K562 (cell line): Measurements from ENCODE around the gene KIRREL1. TPM values are rescaled to one million over a fixed set of nuclear protein-coding genes. Genes with fewer than 3 reads are reported as not detected.

Experiments used
- ATAC-seq: fragments of 200-7000 bp; cut with Tn5 transposase; 3 replicates; pipeline ENCODE4 v1.9.1; 2020; ENCODE audit warnings: moderate library complexity
- BruUV-seq: library from RNA; stranded (reverse); fragments of 400-500 nt; replicated peaks from 2 replicates; lab custom pipeline; 2021; lab: Mats Ljungman, UMichigan
- CTCF ChIA-PET: fragments of 300-600 bp; formaldehyde crosslinking; extraction: SDS; loops from one replicate; lab custom pipeline; 2021; ENCODE audit warnings: low intra/inter-chr PET ratio; lab: Yijun Ruan, JAX
- POLR2A ChIA-PET: fragments of 300-600, 350-650 bp; sonication (Branson Sonifier 250); formaldehyde crosslinking; extraction: SDS; loops from one replicate; lab custom pipeline; 2021; ENCODE audit warnings: antibody characterized with exemption, inconsistent platforms; lab: Yijun Ruan, JAX
- DNase-seq, 4 experiments: peaks; one replicate each; pipeline versions ENCODE4 v3.0.0 to v3.0.0-alpha.2; 2011 to 2018; ENCODE audit warnings: low spot score in 3 of 4, mixed read lengths in 3 of 4; ENCODE audit errors: extremely low read depth in 1 of 4
- FAIRE-seq: peaks from 2 replicates; lab custom pipeline; 2011; peaks lifted over from hg19 to GRCh38; lab: Jason Lieb, UNC
- H2AFZ ChIP-seq: 2 replicates; pipeline ENCODE4 v1.6.0; 2011; ENCODE audit warnings: low read depth, low read length, control low read depth, inconsistent platforms
- H3K27ac ChIP-seq: fragments of 200-600 bp; 3 replicates; pipeline ENCODE4 v1.8.0; 2011; ENCODE audit warnings: low read depth, mild to moderate bottlenecking, control low read depth, inconsistent platforms, low read length, moderate library complexity, mixed read lengths; ENCODE audit errors: extremely low read depth
- H3K27me3 ChIP-seq, 2 experiments: fragments of 300-600 bp in 1 of 2; 2 replicates in 1 of 2; 3 replicates in 1 of 2; pipeline versions ENCODE4 v1.6.0 to v1.8.0; 2011; ENCODE audit warnings: inconsistent platforms in 2 of 2, low read length in 2 of 2, mild to moderate bottlenecking in 1 of 2, mixed read lengths in 1 of 2, moderate library complexity in 1 of 2; ENCODE audit not compliant: control insufficient read depth in 2 of 2, insufficient read depth in 2 of 2
- H3K36me3 ChIP-seq: fragments of 300-600 bp; 3 replicates; pipeline ENCODE4 v1.8.0; 2011; ENCODE audit warnings: mild to moderate bottlenecking, low read length, inconsistent platforms; ENCODE audit not compliant: control insufficient read depth, insufficient read depth
- H3K4me1 ChIP-seq, 2 experiments: fragments of 200-600 bp in 1 of 2; replicated peaks in 1 of 2; 2 replicates in 1 of 2; 3 replicates in 1 of 2; pipeline versions ENCODE4 v1.5.1 to v1.8.0; 2011; ENCODE audit warnings: inconsistent platforms in 2 of 2, low read length in 2 of 2, mild to moderate bottlenecking in 1 of 2, mixed read lengths in 1 of 2, moderate library complexity in 1 of 2; ENCODE audit not compliant: control insufficient read depth in 2 of 2, insufficient read depth in 2 of 2
- H3K4me2 ChIP-seq: 2 replicates; pipeline ENCODE4 v1.6.1; 2011; ENCODE audit warnings: low read length, control low read depth, inconsistent platforms, mixed read lengths; ENCODE audit not compliant: insufficient read depth
- H3K4me3 ChIP-seq: fragments of 200-600 bp; sonication (generic), shearing (Covaris generic); 2 replicates; pipeline ENCODE4 v1.5.1; 2016; ENCODE audit warnings: control low read depth, inconsistent platforms
- H3K79me2 ChIP-seq: fragments of 200-600 bp; 3 replicates; pipeline ENCODE4 v1.8.0; 2011; ENCODE audit warnings: low read length, inconsistent platforms; ENCODE audit not compliant: control insufficient read depth, insufficient read depth
- H3K9ac ChIP-seq, 2 experiments: 2 replicates each; pipeline versions ENCODE4 v1.6.0 to v1.6.1; 2011; ENCODE audit warnings: low read depth in 2 of 2, low read length in 2 of 2, control low read depth in 1 of 2, inconsistent platforms in 1 of 2, mild to moderate bottlenecking in 1 of 2, mixed read lengths in 1 of 2; ENCODE audit not compliant: insufficient read depth in 1 of 2
- H3K9me1 ChIP-seq: one replicate; pipeline ENCODE4 v1.6.0; 2011; ENCODE audit warnings: inconsistent platforms, mild to moderate bottlenecking, low read length, moderate library complexity; ENCODE audit not compliant: control insufficient read depth, insufficient read depth
- H3K9me3 ChIP-seq: replicated peaks from 2 replicates; pipeline ENCODE4 v1.5.1; 2011; ENCODE audit warnings: low read depth, low read length, inconsistent platforms; ENCODE audit not compliant: control insufficient read depth, insufficient read depth
- H4K20me1 ChIP-seq: replicated peaks from 2 replicates; pipeline ENCODE4 v1.6.1; 2011; ENCODE audit warnings: low read length, inconsistent platforms, mixed read lengths; ENCODE audit not compliant: control insufficient read depth, insufficient read depth
- CBFB ChIP-seq: sonication (generic); formaldehyde crosslinking; IDR thresholded peaks from 2 replicates; pipeline ENCODE4 v1.4.0; 2020; ENCODE audit warnings: mild to moderate bottlenecking, missing genetic modification reagents
- CHD4 ChIP-seq: fragments of 200-600 bp; sonication (generic); IDR thresholded peaks from 3 replicates; pipeline ENCODE4 v1.6.1; 2012; ENCODE audit warnings: low read depth, mild to moderate bottlenecking, mixed read lengths, low read length, inconsistent platforms; ENCODE audit not compliant: insufficient read depth, insufficient replicate concordance, poor library complexity, severe bottlenecking
- ELF4 ChIP-seq: fragments of 450-650 bp; formaldehyde crosslinking; IDR thresholded peaks from 2 replicates; pipeline ENCODE4 v1.4.0; 2022; ENCODE audit warnings: missing genetic modification characterization
- ELK3 ChIP-seq: fragments of 450-650 bp; formaldehyde crosslinking; IDR thresholded peaks from 2 replicates; pipeline ENCODE4 v1.4.0; 2020; ENCODE audit warnings: mild to moderate bottlenecking
- EWSR1 ChIP-seq: fragments of 450-650 bp; IDR thresholded peaks from 2 replicates; pipeline ENCODE4 v1.6.1; 2018; ENCODE audit warnings: borderline replicate concordance, mild to moderate bottlenecking, low read depth, moderate library complexity; ENCODE audit not compliant: partially characterized antibody
- FOXP1 ChIP-seq: sonication (generic); formaldehyde crosslinking; IDR thresholded peaks from 2 replicates; pipeline ENCODE4 v1.8.0; 2022; ENCODE audit warnings: mild to moderate bottlenecking, missing genetic modification reagents
- HDAC6 ChIP-seq: IDR thresholded peaks from 2 replicates; pipeline ENCODE4 v1.6.1; 2012; ENCODE audit warnings: low read depth, mild to moderate bottlenecking, control low read depth, inconsistent platforms, low read length, moderate library complexity
- PHTF2 ChIP-seq: fragments of 250-450 bp; sonication (Bioruptor Pico); IDR thresholded peaks from 2 replicates; pipeline ENCODE4 v1.5.0; 2021; ENCODE audit warnings: mild to moderate bottlenecking
- POLR2H ChIP-seq: IDR thresholded peaks from 2 replicates; pipeline ENCODE4 v1.6.1; 2016; ENCODE audit warnings: missing genetic modification characterization, low read depth, mild to moderate bottlenecking, control low read depth, missing compliant biosample characterization, moderate library complexity
- SIN3B ChIP-seq: fragments of 450-650 bp; IDR thresholded peaks from 2 replicates; pipeline ENCODE4 v1.6.1; 2017; ENCODE audit warnings: low read depth, mild to moderate bottlenecking, moderate library complexity
- ZFP1 ChIP-seq: fragments of 450-650 bp; formaldehyde crosslinking; IDR thresholded peaks from 2 replicates; pipeline ENCODE4 v1.4.0; 2020; ENCODE audit warnings: mild to moderate bottlenecking, mixed read lengths
- ZNF41 ChIP-seq: fragments of 250-450 bp; sonication (Bioruptor Pico); conservative IDR thresholded peaks from 2 replicates; pipeline ENCODE4 v1.4.0; 2020; ENCODE audit warnings: mild to moderate bottlenecking
- ZNF512 ChIP-seq: IDR thresholded peaks from 2 replicates; pipeline ENCODE4 v1.6.1; 2016; ENCODE audit warnings: missing genetic modification characterization, missing compliant biosample characterization
- ZNF609 ChIP-seq: sonication (generic); formaldehyde crosslinking; IDR thresholded peaks from 2 replicates; pipeline ENCODE4 v1.8.1; 2023; ENCODE audit warnings: missing genetic modification reagents, mild to moderate bottlenecking, borderline replicate concordance
- WGBS: fragments of 100-300 bp; shearing (Covaris generic); methylation state at CpG from one replicate; pipeline ENCODE4 v1.1.6; 2016; ENCODE audit warnings: low coverage, mixed read lengths; ENCODE audit not compliant: insufficient coverage; ENCODE audit errors: missing lambda C conversion rate; 5-methylcytosine and 5-hydroxymethylcytosine counted together
- in situ Hi-C: fragments of 300-500 bp; cut with MboI; formaldehyde crosslinking; loops from 4 replicates; pipeline ENCODE4 v1.15.0; 2018; ENCODE audit warnings: inconsistent platforms, mixed read lengths
- intact Hi-C: fragments of 100-400 bp; cut with micrococcal nuclease; formaldehyde crosslinking; loops from 2 replicates; pipeline ENCODE4 v1.14.2; 2022
- polyA plus RNA-seq, 8 experiments: library from polyadenylated mRNA; depleted of rRNA in 4 of 8; stranded (reverse) in 5 of 8; unstranded in 3 of 8; fragments of >200 nt; fragmentation: Nextera tagmentation in 2 of 8; fragmentation: Illumina TruSeq in 1 of 8; extraction: Ambion mirVana in 2 of 8; extraction: Trizol in 1 of 8; gene quantifications; 2 replicates each; pipeline versions ENCODE4 v1.2.1 to v1.2.3, GENCODE V29; 2011 to 2014; ENCODE audit warnings: inconsistent platforms in 1 of 8, missing spikeins in 1 of 8
- total RNA-seq, 7 experiments: library from RNA; depleted of rRNA in 6 of 7; stranded (reverse); fragments of >200 nt in 6 of 7; fragmentation: Illumina TruSeq in 2 of 7; extraction: Trizol in 2 of 7; gene quantifications; 2 replicates each; pipeline versions ENCODE4 v1.2.1 to v1.2.3, GENCODE V29; 2011 to 2021; ENCODE audit warnings: low replicate concordance in 1 of 7

KIRREL1 gene
- total and polyA plus RNA-seq, 9 of the 15 experiments (the other 6 are each of a cell fraction or from before 2014, with no cell fraction given), result under 0.01 to 0.22 (median 0.03) TPM; not detected in 3

GRCh38 chr1:157978586-157979403 is 14.7 kb upstream of the KIRREL1 start:
- Histone ChIP-seq H3K27ac (no peak overlapping the region), H3K79me2 (no peaks in the 10 kb centered on the region), H3K4me3 (no peak overlapping the region), H3K4me1 (no peaks in the 10 kb centered on the region; a peak in 1 of 5 replicates), H3K9ac (peak overlapping the region in 1 of 2 experiments; percentile 35; a peak in 1 of 4 replicates), H4K20me1 (no peaks in the 10 kb centered on the region), H3K9me1 (no peaks in the 10 kb centered on the region), H2AFZ (no peak overlapping the region), H3K36me3 (no peaks in the 10 kb centered on the region), H3K4me2 (no peak overlapping the region), H3K9me3 (no peaks in the 10 kb centered on the region), H3K27me3 (peaks cover 0 to 14% of the 10 kb centered on the region in 2 experiments; a peak in 3 of 5 replicates)
- FAIRE-seq (no peak), DNase-seq (no peak), ATAC-seq (peak; percentile 73)
- CTCF ChIA-PET, result no interaction called here
- intact Hi-C loops (no loop called here), in situ Hi-C loops (no loop called here)
- no TSS peak for BruUV-seq
- WGBS, result 2% methylated on average over 32 of the region's 38 CpGs
- POLR2A ChIA-PET, result interaction anchor here (1.0 to 1.2 kb wide), 2 partner anchors 8 to 10 kb away, joined by 3 to 4 read pairs; no protein-coding TSS in a partner anchor
- TF ChIP-seq EWSR1 (no peak), POLR2H (tag) (no peak), CHD4 (no peak), HDAC6 (no peak), ELF4 (CRISPR knock-in tag) (no peak), PHTF2 (CRISPR knock-in tag) (no peak), CBFB (no peak), ZFP1 (CRISPR knock-in tag) (no peak), ZNF609 (no peak), ELK3 (CRISPR knock-in tag) (no peak), FOXP1 (CRISPR knock-in tag) (no peak), ZNF41 (CRISPR knock-in tag) (no peak), ZNF512 (tag) (no peak), SIN3B (no peak)
